HEK293 (cell line): ENCODE measurements around the gene C1RL.

ENCODE experiments used
- CTCF ChIA-PET: fragments of 350-600 bp; formaldehyde crosslinking; extraction: SDS; loops from one replicate; lab custom pipeline; 2021; ENCODE audit warnings: antibody characterized with exemption; lab: Yijun Ruan, JAX
- POLR2A ChIA-PET: fragments of 300-600 bp; formaldehyde crosslinking; extraction: SDS; loops from one replicate; lab custom pipeline; 2020; ENCODE audit warnings: antibody characterized with exemption, inconsistent platforms; lab: Yijun Ruan, JAX
- H3K27ac ChIP-seq: fragments of 200-500 bp; sonication (Bioruptor generic); 2 replicates; pipeline ENCODE4 v1.5.1; 2014; ENCODE audit warnings: low read depth, low read length, control low read depth, inconsistent platforms; ENCODE audit errors: extremely low read depth
- H3K36me3 ChIP-seq, 2 experiments: fragments of 200-500 bp in 1 of 2; sonication (Bioruptor generic) in 1 of 2; 1 replicate in 1 of 2; 2 replicates in 1 of 2; pipeline ENCODE4 v1.5.1; 2014 to 2017; ENCODE audit warnings: inconsistent platforms in 2 of 2, low read length in 2 of 2; ENCODE audit not compliant: control insufficient read depth in 2 of 2, insufficient read depth in 1 of 2
- H3K4me1 ChIP-seq: fragments of 200-500 bp; sonication (Bioruptor generic); 2 replicates; pipeline ENCODE4 v1.5.1; 2014; ENCODE audit warnings: mild to moderate bottlenecking, low read length, inconsistent platforms; ENCODE audit not compliant: control insufficient read depth, insufficient read depth
- H3K4me3 ChIP-seq: 2 replicates; pipeline ENCODE4 v1.5.1; 2011; ENCODE audit warnings: low read depth, mild to moderate bottlenecking, control low read depth, low read length, moderate library complexity
- H3K9me3 ChIP-seq: fragments of 200-500 bp; sonication (Bioruptor generic); 2 replicates; pipeline ENCODE4 v1.5.1; 2014; ENCODE audit warnings: low read depth, low read length, inconsistent platforms; ENCODE audit not compliant: control insufficient read depth, insufficient read depth
- ATF2 ChIP-seq: fragments of 450-650 bp; formaldehyde crosslinking; IDR thresholded peaks from 2 replicates; pipeline ENCODE4 v1.5.1; 2016; ENCODE audit warnings: missing biosample characterization, missing genetic modification characterization, low read depth
- BCL6B ChIP-seq: fragments of 450-650 bp; formaldehyde crosslinking; IDR thresholded peaks from 2 replicates; pipeline ENCODE4 v1.5.1; 2017; ENCODE audit warnings: missing biosample characterization, missing genetic modification characterization
- GLIS1 ChIP-seq: fragments of 450-650 bp; formaldehyde crosslinking; IDR thresholded peaks from 2 replicates; pipeline ENCODE4 v1.5.1; 2016; ENCODE audit warnings: missing biosample characterization, missing genetic modification characterization
- HOXD13 ChIP-seq: sonication (generic); formaldehyde crosslinking; IDR thresholded peaks from 2 replicates; pipeline ENCODE4 v1.8.0; 2022; ENCODE audit warnings: missing genetic modification reagents, borderline replicate concordance
- MZF1 ChIP-seq: fragments of 450-650 bp; formaldehyde crosslinking; IDR thresholded peaks from 2 replicates; pipeline ENCODE4 v1.5.1; 2017; ENCODE audit warnings: missing biosample characterization, missing genetic modification characterization, borderline replicate concordance
- OVOL3 ChIP-seq: fragments of 450-650 bp; formaldehyde crosslinking; IDR thresholded peaks from 2 replicates; pipeline ENCODE4 v1.5.1; 2016; ENCODE audit warnings: missing biosample characterization, missing genetic modification characterization
- PATZ1 ChIP-seq: fragments of 450-650 bp; formaldehyde crosslinking; IDR thresholded peaks from 2 replicates; pipeline ENCODE4 v1.5.1; 2016; ENCODE audit warnings: missing biosample characterization, missing genetic modification characterization
- REPIN1 ChIP-seq: fragments of 450-650 bp; formaldehyde crosslinking; IDR thresholded peaks from 2 replicates; pipeline ENCODE4 v1.5.1; 2017; ENCODE audit warnings: missing biosample characterization, missing genetic modification characterization, low read depth
- SALL2 ChIP-seq: fragments of 450-650 bp; formaldehyde crosslinking; IDR thresholded peaks from 2 replicates; pipeline ENCODE4 v1.5.0; 2017; ENCODE audit warnings: missing biosample characterization, mild to moderate bottlenecking, missing genetic modification characterization, borderline replicate concordance
- ZIC2 ChIP-seq: fragments of 450-650 bp; formaldehyde crosslinking; IDR thresholded peaks from 2 replicates; pipeline ENCODE4 v1.5.1; 2016; ENCODE audit warnings: missing biosample characterization, missing genetic modification characterization
- ZNF132 ChIP-seq: fragments of 450-650 bp; formaldehyde crosslinking; IDR thresholded peaks from 2 replicates; pipeline ENCODE4 v1.5.1; 2017; ENCODE audit warnings: missing biosample characterization, missing genetic modification characterization, borderline replicate concordance
- ZNF26 ChIP-seq: fragments of 450-650 bp; formaldehyde crosslinking; IDR thresholded peaks from 2 replicates; pipeline ENCODE4 v1.5.1; 2016; ENCODE audit warnings: missing biosample characterization, missing genetic modification characterization
- ZNF280D ChIP-seq: fragments of 450-650 bp; formaldehyde crosslinking; IDR thresholded peaks from 2 replicates; pipeline ENCODE4 v1.5.1; 2016; ENCODE audit warnings: missing biosample characterization, missing genetic modification characterization
- ZNF514 ChIP-seq: fragments of 450-650 bp; formaldehyde crosslinking; IDR thresholded peaks from 2 replicates; pipeline ENCODE4 v1.5.1; 2016; ENCODE audit warnings: missing biosample characterization, missing genetic modification characterization
- ZNF549 ChIP-seq: fragments of 450-650 bp; IDR thresholded peaks from 2 replicates; pipeline ENCODE4 v1.5.1; 2018; ENCODE audit warnings: missing biosample characterization, missing genetic modification characterization, mild to moderate bottlenecking, inconsistent platforms, moderate library complexity
- ZNF560 ChIP-seq: fragments of 450-650 bp; formaldehyde crosslinking; IDR thresholded peaks from 2 replicates; pipeline ENCODE4 v1.5.1; 2017; ENCODE audit warnings: missing biosample characterization, missing genetic modification characterization, borderline replicate concordance
- ZNF654 ChIP-seq: fragments of 450-650 bp; formaldehyde crosslinking; IDR thresholded peaks from 2 replicates; pipeline ENCODE4 v1.5.1; 2016; ENCODE audit warnings: low read depth, missing biosample characterization, missing genetic modification characterization
- ZNF692 ChIP-seq: fragments of 450-650 bp; formaldehyde crosslinking; IDR thresholded peaks from 2 replicates; pipeline ENCODE4 v1.5.1; 2016; ENCODE audit warnings: missing biosample characterization, missing genetic modification characterization
- ZNF707 ChIP-seq: fragments of 450-650 bp; formaldehyde crosslinking; IDR thresholded peaks from 2 replicates; pipeline ENCODE4 v1.5.1; 2016; ENCODE audit warnings: missing biosample characterization, missing genetic modification characterization
- ZNF76 ChIP-seq: fragments of 450-650 bp; formaldehyde crosslinking; IDR thresholded peaks from 2 replicates; pipeline ENCODE4; 2016; ENCODE audit warnings: low read depth, missing biosample characterization, missing genetic modification characterization, borderline replicate concordance
- ZNF777 ChIP-seq: fragments of 450-650 bp; formaldehyde crosslinking; IDR thresholded peaks from 2 replicates; pipeline ENCODE4 v1.5.1; 2017; ENCODE audit warnings: missing biosample characterization, missing genetic modification characterization, borderline replicate concordance
- ZNF830 ChIP-seq: fragments of 450-650 bp; IDR thresholded peaks from 2 replicates; pipeline ENCODE4 v1.5.0; 2018; ENCODE audit warnings: missing biosample characterization, missing genetic modification characterization, low read depth, mild to moderate bottlenecking, moderate library complexity
- ZSCAN4 ChIP-seq: fragments of 450-650 bp; formaldehyde crosslinking; IDR thresholded peaks from 2 replicates; pipeline ENCODE4 v1.5.1; 2017; ENCODE audit warnings: missing biosample characterization, missing genetic modification characterization

C1RL gene

GRCh38 chr12:7116196-7116595 is 7.2 kb upstream of the C1RL start (continued):
- TF ChIP-seq PATZ1 (tag by site-specific recombination) (no peak), ZNF654 (tag by site-specific recombination) (no peak), MZF1 (tag by site-specific recombination) (no peak), ZNF132 (no peak), GLIS1 (no peak), HOXD13 (CRISPR knock-in tag) (no peak), OVOL3 (tag by site-specific recombination) (no peak), ZSCAN4 (tag by site-specific recombination) (no peak), BCL6B (no peak), ZNF777 (no peak), ZNF560 (tag by site-specific recombination) (no peak), ZNF692 (tag by site-specific recombination) (no peak)
- TF ChIP-seq, all 188 proteins: peak for 0

GRCh38 chr12:7114851-7115250 is 5.8 kb upstream of the C1RL start:
- CTCF ChIA-PET = interaction anchor here (0.6 to 2.7 kb wide), 2 partner anchors 10 to 48 kb away, joined by 7 to 14 read pairs; no protein-coding TSS in a partner anchor
- H3K4me3 ChIP-seq = no peak overlapping the region
- POLR2A ChIA-PET = no interaction called here
- TF ChIP-seq ZNF830 (no peak), ATF2 (tag by site-specific recombination) (no peak), ZIC2 (tag by site-specific recombination) (no peak), ZNF514 (no peak), ZNF549 (tag by site-specific recombination) (no peak), ZNF707 (tag by site-specific recombination) (no peak), ZNF280D (tag by site-specific recombination) (no peak), ZNF26 (tag by site-specific recombination) (no peak), ZNF76 (tag by site-specific recombination) (no peak), SALL2 (no peak), REPIN1 (tag by site-specific recombination) (no peak)

More at GRCh38 chr12:7114851-7115250, 5.8 kb upstream of the C1RL start:
- no peaks in the 10 kb centered on the region for H3K4me1 ChIP-seq
- H3K36me3 ChIP-seq = peaks cover 0 to 3% of the 10 kb centered on the region in 2 experiments; a peak in 1 of 3 replicates
- no peak overlapping the region for H3K27ac ChIP-seq
- no peaks in the 10 kb centered on the region for H3K9me3 ChIP-seq
